K562 (cell line): Measurements from ENCODE around the gene UTS2R. TPM values are rescaled to one million over a fixed set of nuclear protein-coding genes. Genes with fewer than 3 reads are reported as not detected.

Source experiments
- BRD4 ChIP-seq: fragments of 200-600 bp; sonication (generic); IDR thresholded peaks from 2 replicates; pipeline ENCODE4 v1.6.1; 2017; ENCODE audit warnings: inconsistent platforms
- CBX3 ChIP-seq, 2 experiments: IDR thresholded peaks; 1 replicate in 1 of 2; 2 replicates in 1 of 2; pipeline ENCODE4 v1.6.1; 2012; ENCODE audit warnings: inconsistent platforms in 2 of 2, low read length in 2 of 2, borderline replicate concordance in 1 of 2, control low read depth in 1 of 2
- DMBX1 ChIP-seq: fragments of 250-450 bp; sonication (Bioruptor Pico); IDR thresholded peaks from 2 replicates; pipeline ENCODE4 v1.8.0; 2022; ENCODE audit warnings: inconsistent platforms, mild to moderate bottlenecking, moderate library complexity, borderline replicate concordance
- GABPB1 ChIP-seq: sonication (generic); formaldehyde crosslinking; IDR thresholded peaks from 2 replicates; pipeline ENCODE4 v1.8.0; 2022; ENCODE audit warnings: mild to moderate bottlenecking, missing genetic modification reagents
- POLR2AphosphoS5 ChIP-seq: IDR thresholded peaks from 2 replicates; pipeline ENCODE4 v1.6.1; 2011; ENCODE audit warnings: mild to moderate bottlenecking, low read depth, low read length, moderate library complexity; ENCODE audit not compliant: control insufficient read depth, insufficient read depth
- SMARCA5 ChIP-seq: fragments of 450-650 bp; IDR thresholded peaks from 2 replicates; pipeline ENCODE4 v1.6.1; 2016
- THAP12 ChIP-seq: fragments of 250-450 bp; sonication (Bioruptor Pico); IDR thresholded peaks from 2 replicates; pipeline ENCODE4 v1.9.0; 2021; ENCODE audit warnings: mild to moderate bottlenecking, inconsistent platforms
- TSHZ1 ChIP-seq: fragments of 250-450 bp; sonication (Bioruptor Pico); IDR thresholded peaks from 2 replicates; pipeline ENCODE4 v1.4.0; 2020; ENCODE audit warnings: mild to moderate bottlenecking, moderate library complexity
- ZBTB17 ChIP-seq: fragments of 450-650 bp; formaldehyde crosslinking; IDR thresholded peaks from 2 replicates; pipeline ENCODE4 v1.4.0; 2020; ENCODE audit warnings: mild to moderate bottlenecking
- ZBTB40 ChIP-seq, 2 experiments: fragments of 450-650 bp in 1 of 2; sonication (generic) in 1 of 2; formaldehyde crosslinking in 1 of 2; IDR thresholded peaks; 2 replicates each; pipeline versions ENCODE4 v1.7.1 to v1.9.0; 2016 to 2022; ENCODE audit warnings: inconsistent platforms in 1 of 2, mild to moderate bottlenecking in 1 of 2, missing genetic modification reagents in 1 of 2
- ZEB2 ChIP-seq: fragments of 450-650 bp; IDR thresholded peaks from 2 replicates; pipeline ENCODE4 v1.6.1; 2016
- ZNF316 ChIP-seq: fragments of 450-650 bp; IDR thresholded peaks from 2 replicates; pipeline ENCODE4 v1.6.1; 2016
- ZNF785 ChIP-seq: fragments of 250-450 bp; sonication (Bioruptor Pico); IDR thresholded peaks from 2 replicates; pipeline ENCODE4 v1.4.0; 2020; ENCODE audit warnings: mild to moderate bottlenecking
- polyA plus RNA-seq, 8 experiments: library from polyadenylated mRNA; depleted of rRNA in 4 of 8; stranded (reverse) in 5 of 8; unstranded in 3 of 8; fragments of >200 nt; fragmentation: Nextera tagmentation in 2 of 8; fragmentation: Illumina TruSeq in 1 of 8; extraction: Ambion mirVana in 2 of 8; extraction: Trizol in 1 of 8; gene quantifications; 2 replicates each; pipeline versions ENCODE4 v1.2.1 to v1.2.3, GENCODE V29; 2011 to 2014; ENCODE audit warnings: inconsistent platforms in 1 of 8, missing spikeins in 1 of 8
- total RNA-seq, 7 experiments: library from RNA; depleted of rRNA in 6 of 7; stranded (reverse); fragments of >200 nt in 6 of 7; fragmentation: Illumina TruSeq in 2 of 7; extraction: Trizol in 2 of 7; gene quantifications; 2 replicates each; pipeline versions ENCODE4 v1.2.1 to v1.2.3, GENCODE V29; 2011 to 2021; ENCODE audit warnings: low replicate concordance in 1 of 7

Gene UTS2R
- total and polyA plus RNA-seq, 9 of the 15 experiments (the other 6 are each of a cell fraction or from before 2014, with no cell fraction given) = 0.22 TPM; not detected in 8

GRCh38 chr17:82344175-82344907 lies 27.2 kb upstream of the UTS2R start (continued):
- TF ChIP-seq ZBTB40 (IDR thresholded peaks at IDR 0.05) (0 out of 2 replicates have a peak, but pooled peaks have one; percentile 33), ZBTB40 (CRISPR knock-in tag; IDR thresholded peaks at IDR 0.05) (no peak), GABPB1 (CRISPR knock-in tag) (no peak), POLR2AphosphoS5 (no peak), DMBX1 (CRISPR knock-in tag) (0 out of 2 replicates have a peak, but pooled peaks have one; percentile 23), ZNF785 (CRISPR knock-in tag) (no peak), ZEB2 (no peak), BRD4 (no peak), ZBTB17 (CRISPR knock-in tag) (peak; percentile 86), CBX3 (IDR thresholded peaks at IDR 0.05; ENCODE audit: borderline replicate concordance in 1 of 2, low read length in 2 of 2) (no peak), TSHZ1 (no peak), SMARCA5 (no peak), THAP12 (CRISPR knock-in tag) (no peak), ZNF316 (no peak)
